HG02943 (cell line): ENCODE results near the gene LSM3.

Experiments
- ATAC-seq: cut with Tn5 transposase; IDR thresholded peaks from one replicate; pipeline ENCODE4 v1.9.1; 2021; ENCODE audit warnings: mild to moderate bottlenecking, low read depth, moderate library complexity; ENCODE audit not compliant: unreplicated experiment

Gene LSM3

GRCh38 chr3:14235912-14236295, 57.3 kb downstream of the LSM3 start:
- ATAC-seq, result no peak

DNA sequence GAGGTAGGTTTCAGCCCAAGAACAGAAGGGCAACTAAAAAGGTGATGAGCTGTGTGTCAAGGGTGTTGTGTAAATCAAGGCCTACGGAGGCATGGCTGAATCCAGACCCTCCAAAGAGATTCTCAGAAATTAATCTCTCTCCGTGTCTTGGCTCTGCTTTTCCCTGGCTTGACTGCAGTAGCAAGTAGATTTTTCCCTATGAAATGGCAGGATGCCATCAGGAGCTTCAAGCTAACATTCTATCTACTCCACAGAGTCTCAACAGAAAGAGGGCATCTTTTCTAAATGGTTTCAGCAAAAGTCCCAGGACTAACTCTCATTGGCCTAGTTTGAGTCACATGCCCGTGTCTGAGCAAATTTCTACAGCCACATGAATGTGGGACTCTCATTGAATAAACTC, 58.3 kb downstream of the LSM3 start:
- ATAC-seq, result no peak

GRCh38 chr3:14237457-14237856, 58.8 kb downstream of the LSM3 start:
- no peak for ATAC-seq

GRCh38 chr3:14238356-14238755, 59.7 kb downstream of the LSM3 start:
- ATAC-seq, result no peak

DNA sequence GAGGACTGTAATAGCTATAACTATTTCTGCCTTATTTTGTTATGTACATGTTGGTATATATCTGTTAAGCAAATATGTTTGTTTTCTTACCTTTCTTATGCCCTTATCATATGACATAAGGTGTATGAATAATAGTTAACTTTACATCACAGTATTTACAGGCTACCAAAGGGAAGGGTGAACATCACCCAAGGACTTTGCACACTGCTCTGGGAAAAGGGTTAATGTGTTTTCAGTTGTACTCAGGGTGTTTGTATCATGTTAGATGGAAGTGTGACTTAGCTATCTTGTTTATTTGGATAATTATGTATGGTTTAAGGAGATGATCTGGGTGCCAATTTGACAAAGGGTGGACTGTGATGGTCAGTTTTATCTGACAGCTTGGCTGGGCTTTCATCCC, 60.3 kb downstream of the LSM3 start:
- no peak for ATAC-seq

DNA sequence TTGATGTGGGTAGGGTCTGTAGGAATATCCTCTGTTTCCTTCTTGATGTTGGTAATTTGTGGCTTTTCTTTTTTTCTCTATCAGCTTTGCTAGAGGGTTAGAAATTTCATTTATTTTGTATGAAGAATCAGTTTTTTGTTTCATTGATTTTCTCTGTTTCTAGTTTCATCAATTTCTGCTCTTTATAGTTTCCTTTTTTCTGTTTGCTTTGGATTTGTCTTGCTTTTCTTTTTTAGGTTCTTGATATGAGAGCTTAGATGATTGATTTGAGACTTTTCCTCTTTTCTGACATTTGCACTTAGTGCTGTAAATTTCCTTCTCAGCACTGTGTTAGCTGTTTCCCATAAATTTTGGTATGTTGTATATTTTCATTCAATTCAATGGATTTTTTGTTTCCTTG, 61.3 kb downstream of the LSM3 start:
- ATAC-seq, result no peak

DNA sequence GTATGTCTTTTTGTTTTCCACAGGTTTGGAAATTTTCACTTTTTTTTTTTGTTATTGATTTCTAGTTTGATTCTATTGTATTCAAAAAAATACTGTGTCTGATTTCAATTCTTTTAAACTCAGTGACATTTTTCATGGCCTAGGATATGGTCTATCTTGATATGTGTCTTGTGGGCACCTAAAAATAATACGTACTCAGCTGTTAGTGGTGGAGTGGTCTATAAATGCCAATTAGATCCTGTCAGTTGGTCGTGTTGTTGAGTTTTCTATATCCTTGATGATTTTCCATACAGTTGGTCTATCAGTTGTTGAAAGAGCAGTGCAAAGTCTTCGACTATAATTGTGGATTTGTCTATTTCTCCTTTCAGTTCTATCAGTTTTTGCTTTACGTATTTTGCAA, 61.7 kb downstream of the LSM3 start:
- no peak for ATAC-seq

- no peak for ATAC-seq
These were observed 63.1 kb downstream of the LSM3 start for GRCh38 chr3:14241716-14242115.

DNA sequence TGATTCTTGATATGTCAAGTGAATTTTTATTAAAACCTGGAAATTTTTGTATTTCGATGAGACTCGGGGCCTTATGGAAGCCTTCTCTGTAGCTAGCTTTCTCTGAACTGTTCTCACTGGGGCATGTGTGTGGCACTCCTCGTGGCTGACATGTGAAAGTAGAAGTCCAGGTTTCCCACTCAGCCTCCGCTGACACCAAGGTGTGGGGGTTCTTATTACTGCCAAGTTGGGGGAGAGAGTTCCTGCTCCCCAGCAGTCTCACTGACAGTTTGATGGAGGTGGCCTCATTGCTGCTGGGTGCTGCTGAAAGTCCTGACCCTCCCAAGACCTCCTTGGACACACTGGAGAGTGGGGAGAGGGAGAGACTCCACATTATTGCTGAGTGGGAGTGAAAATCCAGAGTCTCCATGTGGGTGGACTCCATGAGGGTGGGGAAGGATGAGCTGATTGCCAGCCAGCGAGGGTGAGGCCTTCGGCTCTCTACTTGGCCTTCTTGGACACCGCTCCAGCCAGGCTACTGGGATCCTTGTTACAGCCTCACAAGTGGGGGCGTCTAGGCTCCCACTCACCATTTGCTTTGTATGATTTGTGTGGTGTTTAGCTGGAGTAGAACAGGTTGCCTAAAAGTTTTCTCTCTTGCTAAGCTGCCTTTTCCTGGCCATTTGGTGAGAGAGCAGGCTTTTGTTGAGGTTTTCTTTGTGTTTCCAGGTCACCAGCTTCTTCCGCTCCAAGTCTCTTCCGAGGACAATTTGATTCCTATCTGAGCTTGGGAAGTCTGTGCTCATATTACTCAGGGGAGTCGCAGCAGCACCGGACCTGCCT, 64.1 kb downstream of the LSM3 start:
- ATAC-seq, result no peak

DNA sequence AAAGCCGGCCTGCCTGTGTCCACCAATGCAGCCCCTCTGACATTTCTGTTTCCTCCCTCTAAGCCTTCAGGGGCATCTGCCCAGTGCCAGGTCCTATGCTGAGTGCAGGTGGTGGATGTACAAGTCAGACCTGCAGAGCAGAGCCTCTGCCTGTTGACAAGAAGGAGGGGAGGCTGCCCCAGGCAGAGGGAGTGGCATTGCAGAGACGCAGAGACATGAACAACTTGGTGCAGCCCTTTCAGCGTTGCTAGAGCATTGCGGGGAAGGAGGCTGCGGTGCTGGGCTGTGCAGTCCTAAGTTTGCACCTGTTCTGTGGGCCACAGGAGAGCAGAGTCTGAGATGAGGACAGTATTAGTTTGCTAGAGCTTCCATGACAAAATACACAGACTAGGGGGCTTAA, 65.2 kb downstream of the LSM3 start:
- ATAC-seq, result no peak

- no peak for ATAC-seq
These were observed 66.1 kb downstream of the LSM3 start for GRCh38 chr3:14244521-14245247.

DNA sequence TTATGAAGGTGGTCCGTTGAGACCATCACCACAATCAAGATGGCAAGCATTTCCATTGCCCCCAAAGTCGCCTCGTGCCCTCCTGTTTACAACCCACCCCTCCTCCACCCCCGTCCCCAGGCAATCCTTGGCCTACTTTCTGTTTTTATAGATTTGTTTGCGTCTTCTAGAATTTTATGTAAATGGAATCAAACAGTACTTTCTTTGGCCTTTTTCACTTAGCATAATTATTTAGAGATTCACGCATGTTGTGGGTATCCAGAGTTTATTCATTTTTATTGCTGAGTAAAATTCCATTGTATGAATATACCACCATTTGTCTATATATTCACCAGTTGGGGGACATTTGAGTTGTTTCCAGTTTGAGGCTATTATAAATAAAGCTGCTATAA, 66.6 kb downstream of the LSM3 start:
- ATAC-seq, result no peak

DNA sequence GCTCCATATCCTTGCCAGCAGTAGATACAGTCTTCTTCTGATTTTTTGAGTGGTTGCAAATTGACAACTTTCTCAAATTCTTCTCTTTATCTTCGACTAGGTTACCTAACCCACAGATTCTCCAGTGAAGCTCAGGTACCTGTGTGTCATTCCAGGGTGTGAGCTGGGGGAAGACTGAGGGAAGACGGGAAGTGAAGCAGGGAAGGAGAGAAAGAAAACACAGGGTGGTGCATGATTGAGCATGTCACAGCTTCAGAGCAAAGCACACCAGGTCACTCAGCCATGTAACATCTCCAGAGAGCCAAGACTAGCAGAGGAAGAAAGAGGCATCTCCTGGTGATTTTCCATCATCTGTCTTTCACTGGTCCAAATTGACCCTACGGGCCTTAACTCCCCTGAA, 67.2 kb downstream of the LSM3 start:
- no peak for ATAC-seq

GRCh38 chr3:14246414-14246813, 67.8 kb downstream of the LSM3 start:
- ATAC-seq, result no peak

DNA sequence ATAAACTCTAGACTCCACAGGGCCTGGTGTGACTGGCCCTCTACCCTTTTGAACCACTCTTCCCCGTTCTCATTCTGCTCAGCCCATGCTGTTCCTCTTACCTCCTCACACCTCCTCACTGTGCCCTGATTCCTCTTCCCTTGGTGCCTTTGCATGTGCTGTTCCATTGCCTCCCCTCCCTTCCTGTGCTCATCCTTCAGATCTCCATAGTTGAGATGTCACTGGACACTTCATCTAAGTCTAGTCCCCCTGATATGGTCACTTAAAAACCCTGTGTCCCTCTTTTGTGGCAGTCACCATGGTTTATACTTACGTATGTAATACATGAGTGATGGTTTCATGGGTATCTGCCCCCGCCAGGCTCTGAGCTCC, 69.8 kb downstream of the LSM3 start:
- no peak for ATAC-seq

GRCh38 chr3:14248849-14249523, 70.4 kb downstream of the LSM3 start:
- ATAC-seq, result no peak
